HG03108 (cell line): Measurements from ENCODE around the gene SSR3.

ENCODE experiments used
- ATAC-seq: cut with Tn5 transposase; IDR thresholded peaks from one replicate; pipeline ENCODE4 v1.9.1; 2021; ENCODE audit warnings: moderate library complexity; ENCODE audit not compliant: unreplicated experiment

The SSR3 gene

DNA sequence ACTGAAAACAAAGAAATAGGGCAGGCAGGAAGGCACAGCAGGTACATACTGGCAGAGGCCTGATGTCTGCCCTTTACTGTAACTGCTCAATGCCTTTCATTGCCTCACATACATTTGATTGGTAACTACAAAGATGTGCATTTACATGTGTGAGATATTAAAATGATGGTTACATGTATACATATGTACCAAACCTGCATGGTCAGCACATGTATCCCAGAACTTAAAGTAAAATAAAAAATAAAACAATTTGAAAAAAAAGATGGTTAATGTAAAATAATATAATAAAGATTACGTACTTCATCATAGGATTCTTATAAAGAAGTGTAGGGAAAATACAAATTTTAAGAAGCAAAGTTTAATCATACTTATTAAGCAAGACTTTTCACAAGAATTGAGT is 15.1 kb downstream of the SSR3 start:
- no peak for ATAC-seq

- ATAC-seq, result no peak
Measured at GRCh38 chr3:156539051-156539450, 15.9 kb downstream of the SSR3 start.

DNA sequence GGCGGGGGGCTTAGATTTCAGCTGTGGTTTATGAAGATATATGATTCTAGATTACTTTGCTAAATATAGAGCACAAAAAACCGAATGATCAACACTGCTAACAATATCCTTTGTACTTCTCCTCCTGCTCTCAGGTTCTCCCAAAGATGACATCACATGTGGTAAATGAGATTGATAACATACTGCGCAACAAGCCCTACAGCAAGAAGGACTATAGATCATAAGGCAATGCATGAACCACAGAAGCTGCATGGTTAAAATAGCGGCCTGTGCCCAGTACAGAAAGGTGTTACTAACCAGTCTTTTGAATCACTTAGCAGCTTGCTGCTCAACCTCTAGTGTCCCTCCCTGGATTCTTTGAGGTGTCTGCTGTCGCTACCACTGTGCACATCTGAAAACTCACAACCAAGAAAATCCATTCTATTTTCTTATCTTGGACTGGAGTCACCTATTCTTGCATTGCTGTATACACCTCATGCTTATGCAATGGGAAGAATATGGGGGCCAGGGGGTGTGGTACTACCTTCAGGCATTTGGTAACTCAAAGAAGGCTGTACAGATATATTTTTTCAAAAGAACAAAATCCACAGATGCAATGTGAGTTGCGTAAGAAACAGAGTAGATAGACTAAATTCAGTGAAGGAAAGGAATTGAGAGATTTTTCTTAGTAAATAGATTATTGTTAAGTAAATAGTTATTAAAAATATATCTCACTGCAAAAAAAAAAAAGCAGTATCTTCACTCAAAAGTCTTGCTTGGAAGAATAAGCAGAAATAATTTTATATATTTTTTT is 18.2 kb downstream of the SSR3 start:
- ATAC-seq, result no peak

GRCh38 chr3:156535798-156536197 is 19.1 kb downstream of the SSR3 start:
- no peak for ATAC-seq

- ATAC-seq, result no peak
Measured at GRCh38 chr3:156535162-156535627, 19.7 kb downstream of the SSR3 start.

GRCh38 chr3:156533205-156533604 is 21.7 kb downstream of the SSR3 start:
- ATAC-seq, result no peak

- no peak for ATAC-seq
Measured at GRCh38 chr3:156532730-156533129, 22.2 kb downstream of the SSR3 start.

DNA sequence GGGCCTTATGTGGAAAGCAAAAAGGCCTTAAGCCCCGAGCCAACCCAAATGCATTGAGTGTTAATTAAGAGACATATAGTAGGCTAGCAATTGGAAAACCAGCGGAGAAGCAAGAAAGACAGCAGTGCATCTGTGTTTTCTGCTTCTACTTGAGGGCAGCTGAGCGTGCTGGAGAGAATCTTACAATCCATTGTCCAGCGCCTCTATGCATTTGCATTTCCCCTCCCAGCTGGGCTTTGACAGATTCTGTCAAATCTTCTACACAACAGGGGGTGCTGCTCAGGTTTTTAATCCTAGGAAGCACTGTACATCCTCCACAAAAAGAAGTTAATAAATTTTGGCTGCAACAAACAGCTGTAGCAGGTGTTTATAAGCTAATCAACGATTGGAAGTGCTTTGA is 23.9 kb downstream of the SSR3 start:
- no peak for ATAC-seq

DNA sequence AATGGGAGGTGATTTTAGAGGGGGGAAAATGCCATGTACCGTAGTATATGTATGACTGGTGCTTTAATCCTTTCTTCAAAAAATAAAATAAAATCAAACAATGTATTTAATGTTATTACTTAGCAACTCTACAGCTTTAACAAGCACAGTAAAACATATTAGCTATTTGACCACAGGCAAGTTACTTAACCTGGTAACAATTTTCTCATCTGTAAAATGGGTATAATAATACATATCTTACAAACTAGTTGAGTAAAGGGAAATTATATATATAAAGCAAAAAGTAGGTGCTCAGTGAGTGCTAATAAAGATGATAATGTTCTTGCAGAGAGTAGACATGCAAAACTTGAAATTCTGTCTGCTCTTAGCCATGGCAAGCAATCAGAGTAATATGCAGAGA is 27.9 kb downstream of the SSR3 start:
- no peak for ATAC-seq

DNA sequence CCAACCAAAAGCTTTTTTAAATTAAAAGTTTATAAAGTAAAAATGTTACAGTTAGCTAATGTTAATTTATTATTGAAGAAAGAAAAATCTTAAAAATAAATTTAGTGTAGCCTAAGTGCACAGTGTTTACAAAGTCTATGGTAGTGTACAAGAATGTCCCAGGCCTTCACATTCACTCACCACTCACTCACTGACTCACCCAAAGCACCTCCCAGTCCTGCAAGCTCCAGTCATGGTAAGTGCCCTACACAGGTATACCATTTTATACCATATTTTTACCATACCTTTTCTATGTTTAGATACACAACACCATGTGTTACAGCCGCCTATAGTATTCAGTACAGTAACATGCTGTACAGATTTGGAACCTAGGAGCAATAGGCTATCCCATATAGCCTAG is 29.1 kb downstream of the SSR3 start:
- ATAC-seq, result no peak

GRCh38 chr3:156522673-156523072 is 32.2 kb downstream of the SSR3 start:
- ATAC-seq, result no peak

GRCh38 chr3:156519758-156520162 is 35.2 kb downstream of the SSR3 start:
- ATAC-seq, result peak; percentile 63

GRCh38 chr3:156518726-156519125 is 36.2 kb downstream of the SSR3 start:
- no peak for ATAC-seq

DNA sequence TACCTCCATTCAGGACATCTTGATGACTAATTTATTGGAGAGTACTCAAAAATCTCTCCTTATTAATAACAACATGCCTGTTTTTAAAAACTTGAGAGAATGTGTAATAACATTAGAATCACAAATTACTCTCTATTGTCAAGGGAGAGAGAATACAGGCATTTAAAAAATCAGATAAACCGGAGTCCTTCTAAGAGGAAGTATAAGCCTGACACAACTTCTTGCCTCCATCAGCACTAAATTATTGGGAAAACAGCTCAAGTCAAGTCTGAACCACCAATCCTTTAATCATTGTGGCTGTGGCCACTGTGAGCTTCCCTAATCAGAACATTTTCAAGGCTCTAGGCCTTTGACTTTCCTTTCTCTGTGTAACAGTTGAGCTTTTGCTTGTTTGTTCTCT is 38.0 kb downstream of the SSR3 start:
- ATAC-seq, result no peak

DNA sequence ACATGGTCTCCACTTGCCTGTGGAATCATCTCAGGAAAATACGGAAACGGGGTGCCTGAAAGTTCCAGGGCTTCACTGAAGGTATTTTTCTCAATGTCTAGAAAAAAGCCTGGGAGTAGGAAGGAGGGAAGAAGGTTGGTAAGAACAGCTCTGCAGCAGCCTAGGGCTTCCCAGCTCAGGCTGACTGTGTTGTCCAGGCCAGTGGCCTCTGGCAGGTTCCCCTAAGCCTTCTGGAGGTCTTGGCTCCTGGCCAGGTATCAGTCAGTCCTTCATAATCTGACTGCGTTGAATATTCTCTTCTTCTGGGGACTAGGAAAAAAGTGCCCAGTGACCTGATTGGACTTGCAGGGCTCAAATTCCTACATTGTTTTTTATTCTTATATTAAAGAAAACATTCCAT is 38.6 kb downstream of the SSR3 start:
- ATAC-seq, result no peak

DNA sequence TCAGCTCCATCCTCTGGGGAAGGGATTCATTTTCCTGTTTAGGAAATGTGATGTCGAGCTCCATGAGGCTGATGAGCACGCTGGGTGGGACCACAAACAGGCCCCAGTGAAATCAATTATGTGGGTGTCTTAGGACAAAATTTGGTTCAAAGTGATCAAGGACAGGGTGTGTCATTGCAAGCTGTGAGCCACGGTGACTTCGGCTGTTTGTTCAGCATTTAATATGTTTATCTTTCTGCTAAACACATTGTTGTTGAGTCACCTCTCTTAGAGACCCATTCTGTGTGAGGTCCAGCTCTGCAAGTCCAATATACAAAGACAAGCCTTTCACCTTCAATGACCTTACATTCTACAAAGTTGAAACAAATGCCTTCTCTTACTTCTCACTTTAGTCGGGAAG is 41.3 kb downstream of the SSR3 start:
- ATAC-seq, result no peak

- no peak for ATAC-seq
Measured at GRCh38 chr3:156511987-156512677, 42.8 kb downstream of the SSR3 start.

DNA sequence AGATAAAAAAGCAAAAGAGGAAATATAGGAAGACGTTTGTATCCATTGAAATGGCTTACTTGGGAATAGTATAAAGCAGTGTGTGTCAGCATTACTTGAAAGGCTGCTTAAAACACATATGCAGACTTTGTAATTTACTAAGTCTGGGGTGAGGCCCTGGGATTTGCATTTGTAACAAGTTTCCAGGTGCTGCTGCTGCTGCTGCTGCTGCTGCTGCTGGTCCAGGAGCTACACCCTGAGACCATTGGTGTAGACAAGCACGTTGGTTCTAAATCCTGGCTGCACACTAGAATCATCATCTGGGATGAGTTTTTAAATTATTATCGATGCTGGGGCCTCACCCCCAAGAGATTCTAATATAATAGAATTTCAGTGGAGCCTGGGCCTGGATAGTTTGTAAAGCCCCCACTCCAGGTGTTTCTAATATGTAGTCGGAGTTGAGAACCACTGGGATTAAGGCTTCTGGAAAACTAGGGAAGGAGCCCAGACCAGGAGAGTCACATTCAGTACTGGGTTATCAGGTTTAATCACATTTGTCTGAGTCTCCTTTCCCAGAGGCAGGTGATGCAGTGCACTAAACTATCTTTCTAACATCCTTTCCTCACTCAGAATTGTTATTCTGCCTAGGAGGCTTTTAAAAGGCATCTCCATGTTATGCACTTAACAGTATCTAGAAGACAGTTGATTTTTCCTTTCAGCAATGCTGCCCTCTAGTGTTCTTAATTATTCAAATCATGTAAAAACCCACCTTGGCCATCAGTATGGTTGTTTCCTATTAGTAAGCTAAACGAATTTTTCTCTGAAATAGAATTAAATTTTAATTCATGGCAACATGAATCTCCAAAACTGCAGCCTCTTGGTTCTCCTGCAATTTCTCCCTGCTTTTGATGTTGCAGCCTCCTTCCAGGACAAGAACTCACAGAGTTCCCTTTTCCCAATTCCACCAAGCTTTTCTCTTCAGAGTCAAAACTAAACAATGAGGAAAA is 45.4 kb downstream of the SSR3 start:
- peak; percentile 71 for ATAC-seq

DNA sequence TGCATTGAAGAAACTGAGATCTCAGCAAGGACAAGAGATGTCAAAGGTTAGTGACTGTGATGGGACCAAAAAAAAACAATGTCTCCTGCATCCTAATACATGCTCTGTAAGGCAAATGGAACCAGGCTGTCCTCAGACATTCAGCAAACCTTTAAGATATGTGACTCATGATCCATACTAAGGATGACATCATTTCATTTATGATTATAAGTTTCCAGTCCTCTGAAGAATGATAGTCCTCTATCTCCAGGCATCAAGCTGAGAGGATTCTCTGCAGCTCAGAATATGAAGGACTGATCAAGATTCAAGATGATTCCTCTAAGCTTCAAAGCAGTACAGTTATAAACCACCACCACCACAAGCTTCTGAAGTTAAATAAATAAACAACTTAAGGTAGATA is 47.6 kb downstream of the SSR3 start:
- no peak for ATAC-seq

- ATAC-seq, result no peak
Measured at GRCh38 chr3:156498307-156498706, 56.6 kb downstream of the SSR3 start.

- ATAC-seq, result no peak
Measured at GRCh38 chr3:156497326-156497725, 57.6 kb downstream of the SSR3 start.
